Measurements from ENCODE around the gene HNRNPD.

DNA sequence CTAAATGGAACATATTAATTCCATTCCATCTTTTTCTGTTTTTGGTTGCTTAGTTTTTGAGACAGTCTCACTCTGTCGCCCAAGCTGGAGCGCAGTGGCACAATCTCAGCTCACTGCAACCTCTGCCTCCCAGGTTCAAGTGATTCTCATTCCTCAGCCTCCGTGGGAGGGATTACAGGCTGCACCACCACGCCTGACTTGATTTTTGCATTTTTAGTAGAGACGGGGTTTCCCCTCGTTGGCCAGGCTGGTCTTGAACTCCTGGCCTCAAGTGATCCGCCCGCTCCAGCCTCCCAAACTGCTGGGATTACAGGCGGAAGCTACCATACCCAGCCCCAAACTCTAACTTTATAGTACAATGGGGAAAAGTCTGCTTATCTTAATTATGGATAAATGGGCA, 11.2 kb downstream of the HNRNPD start:
- TF ChIP-seq, protein P1, sequence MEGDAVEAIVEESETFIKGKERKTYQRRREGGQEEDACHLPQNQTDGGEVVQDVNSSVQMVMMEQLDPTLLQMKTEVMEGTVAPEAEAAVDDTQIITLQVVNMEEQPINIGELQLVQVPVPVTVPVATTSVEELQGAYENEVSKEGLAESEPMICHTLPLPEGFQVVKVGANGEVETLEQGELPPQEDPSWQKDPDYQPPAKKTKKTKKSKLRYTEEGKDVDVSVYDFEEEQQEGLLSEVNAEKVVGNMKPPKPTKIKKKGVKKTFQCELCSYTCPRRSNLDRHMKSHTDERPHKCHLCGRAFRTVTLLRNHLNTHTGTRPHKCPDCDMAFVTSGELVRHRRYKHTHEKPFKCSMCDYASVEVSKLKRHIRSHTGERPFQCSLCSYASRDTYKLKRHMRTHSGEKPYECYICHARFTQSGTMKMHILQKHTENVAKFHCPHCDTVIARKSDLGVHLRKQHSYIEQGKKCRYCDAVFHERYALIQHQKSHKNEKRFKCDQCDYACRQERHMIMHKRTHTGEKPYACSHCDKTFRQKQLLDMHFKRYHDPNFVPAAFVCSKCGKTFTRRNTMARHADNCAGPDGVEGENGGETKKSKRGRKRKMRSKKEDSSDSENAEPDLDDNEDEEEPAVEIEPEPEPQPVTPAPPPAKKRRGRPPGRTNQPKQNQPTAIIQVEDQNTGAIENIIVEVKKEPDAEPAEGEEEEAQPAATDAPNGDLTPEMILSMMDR (conservative IDR thresholded peaks at IDR 0.05 in 1 of 2, IDR thresholded peaks at IDR 0.05 in 1 of 2; ENCODE audit: extremely low read depth in 1 of 2, insufficient read depth in 1 of 2, low read depth in 1 of 2, low read length in 2 of 2), result no peak
- TF ChIP-seq EZH2 (IDR thresholded peaks at IDR 0.05; ENCODE audit: borderline replicate concordance, low read length), result no peak

Data from mammary epithelial cell (primary cell).